A549 treated with GW870086 at 1 μM for 4 hours (cell line): Measurements from ENCODE around the gene ZNF48. TPM values are rescaled to one million over a fixed set of nuclear protein-coding genes. Genes with fewer than 3 reads are reported as not detected.

Experiments
- total RNA-seq: library from RNA; stranded (reverse); fragments of 200-300 nt; extraction: Qiagen RNA extraction; gene quantifications from 5 replicates; pipeline ENCODE4 v1.2.3, GENCODE V29; 2022; ENCODE audit warnings: low read depth

The ZNF48 gene
- total RNA-seq: 11.2 to 15.5 TPM (median 12.8 TPM) in 5 replicates

DNA sequence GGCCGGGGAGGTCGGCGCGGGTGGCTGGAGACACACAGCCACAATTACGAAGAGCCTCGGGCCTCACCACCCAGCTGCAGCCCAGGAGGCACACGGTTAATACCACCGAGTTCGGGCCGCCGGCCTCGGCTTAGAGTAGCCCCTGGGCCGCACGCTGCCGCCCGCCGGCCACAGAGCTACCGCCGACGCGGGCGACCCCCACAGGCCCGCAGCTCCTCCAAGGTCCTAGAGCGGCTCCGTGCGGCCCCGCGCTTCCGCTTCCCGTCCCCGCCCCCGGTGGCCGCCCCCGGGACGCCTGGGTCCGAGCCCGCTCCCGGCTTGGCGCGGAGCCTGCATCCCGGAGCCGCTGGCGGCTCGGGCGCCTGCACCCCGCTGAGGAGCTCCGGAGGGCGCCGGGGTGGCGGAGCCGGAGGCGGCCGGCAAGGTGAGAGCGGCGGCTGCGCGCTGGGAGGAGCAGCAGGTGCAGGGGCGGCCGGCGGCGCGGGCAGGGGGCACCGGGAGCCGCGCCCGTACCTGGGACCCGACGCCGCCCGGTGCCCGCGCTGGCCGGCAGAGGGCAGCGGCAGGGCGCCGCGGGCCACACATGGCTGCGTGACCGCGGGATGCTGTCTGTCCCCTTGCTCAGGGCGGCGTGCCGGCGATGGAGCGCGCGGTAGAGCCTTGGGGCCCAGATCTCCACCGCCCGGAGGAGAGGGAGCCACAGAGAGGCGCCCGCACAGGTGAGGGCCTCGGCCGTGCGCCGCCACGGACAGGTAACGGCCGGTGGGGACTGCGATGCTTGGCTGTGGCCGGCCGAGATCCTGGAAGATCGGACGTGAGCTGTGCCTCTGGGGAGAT, at the start of gene ZNF48:
Gene ZNF48, plus strand, starts transcription at position 266 of the 837 bp plus-strand sequence. Its CDS starts 375 bp downstream, at position 641.

DNA sequence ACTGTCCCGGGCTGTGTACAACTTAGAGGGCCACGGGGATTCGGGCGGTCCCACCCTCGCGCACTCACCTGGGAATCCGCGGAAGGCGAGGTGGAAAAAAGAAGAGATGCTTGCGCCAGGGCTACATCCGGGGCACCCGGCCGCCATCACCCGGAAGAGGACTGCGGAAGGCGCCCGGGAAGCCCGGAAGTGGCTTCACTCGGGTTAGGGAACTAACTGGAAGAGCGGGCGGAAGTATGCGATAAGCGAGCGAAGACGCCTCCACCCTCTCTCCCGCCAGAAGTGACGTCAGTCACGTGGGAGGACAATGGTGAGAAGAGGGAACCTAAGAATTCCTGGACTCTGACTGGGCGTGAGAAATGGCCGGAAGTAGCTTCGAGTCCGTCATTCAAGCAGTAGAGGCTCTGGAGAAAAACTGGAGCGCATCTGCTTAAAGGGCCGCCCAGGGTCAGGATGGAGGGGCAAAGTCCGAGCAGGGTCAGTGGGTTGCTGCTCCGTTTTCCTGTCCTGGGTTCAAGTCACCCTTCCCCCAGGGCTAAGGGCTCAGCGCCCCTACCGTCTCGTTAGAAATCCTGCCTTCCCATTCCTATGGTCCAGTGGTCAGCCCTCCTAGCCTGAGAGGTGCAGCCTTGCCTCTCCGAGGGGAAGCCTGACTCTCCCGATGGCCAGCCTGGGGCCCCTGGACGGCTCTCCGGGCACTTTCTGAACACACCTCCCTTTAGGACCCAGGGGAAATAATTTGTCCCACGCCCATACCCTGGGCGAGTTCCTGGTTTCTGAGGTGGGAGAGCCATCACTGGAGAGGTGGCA, 39.9 kb upstream of the ZNF48 start, which contains the start of gene CD2BP2:
Gene CD2BP2, minus strand, starts transcription at position 165 of the 810 bp plus-strand sequence. CDS start 627 bp downstream, outside the sequence.

DNA sequence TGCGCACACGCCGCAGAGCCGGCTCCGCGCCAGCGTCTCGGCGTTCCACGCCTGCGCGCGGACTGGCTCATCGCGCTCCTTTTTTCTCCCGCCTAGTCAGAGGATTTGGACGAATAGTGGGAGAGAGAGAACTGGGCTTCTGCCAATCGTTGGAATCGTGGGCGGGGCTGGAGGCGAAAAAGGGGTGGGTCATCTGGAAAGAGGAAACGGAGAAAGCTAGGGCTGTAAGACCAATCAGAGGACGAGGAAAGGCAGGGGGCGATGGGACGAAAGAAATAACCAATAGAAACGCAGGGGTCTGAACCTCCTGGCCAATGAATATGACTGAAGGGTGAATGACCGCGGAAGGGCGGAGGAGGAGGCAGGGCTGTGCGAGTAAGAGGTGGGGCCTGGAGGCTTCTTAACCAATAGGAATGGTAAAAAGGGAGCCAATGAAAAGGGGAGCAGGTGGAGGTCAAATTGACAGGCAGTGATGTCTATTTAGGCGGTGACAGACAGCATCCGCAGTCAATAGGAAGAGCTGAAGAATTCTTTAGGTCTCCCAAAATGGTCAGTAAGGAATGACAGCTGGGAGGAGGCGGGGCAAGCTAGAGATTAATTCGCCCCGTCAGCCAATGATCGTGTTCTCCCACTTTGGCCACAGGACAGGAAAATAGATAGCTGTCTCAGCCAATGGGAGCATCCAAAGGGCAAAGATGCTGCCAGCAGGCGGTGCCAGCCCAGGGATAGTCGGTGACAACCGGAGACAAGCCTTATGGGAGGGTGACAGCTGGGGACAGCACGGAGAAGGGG, 24.6 kb upstream of the ZNF48 start, which contains the start of gene TBC1D10B:
Gene TBC1D10B, minus strand, starts transcription at position 39 of the 792 bp plus-strand sequence. CDS start 311 bp downstream, outside the sequence.

DNA sequence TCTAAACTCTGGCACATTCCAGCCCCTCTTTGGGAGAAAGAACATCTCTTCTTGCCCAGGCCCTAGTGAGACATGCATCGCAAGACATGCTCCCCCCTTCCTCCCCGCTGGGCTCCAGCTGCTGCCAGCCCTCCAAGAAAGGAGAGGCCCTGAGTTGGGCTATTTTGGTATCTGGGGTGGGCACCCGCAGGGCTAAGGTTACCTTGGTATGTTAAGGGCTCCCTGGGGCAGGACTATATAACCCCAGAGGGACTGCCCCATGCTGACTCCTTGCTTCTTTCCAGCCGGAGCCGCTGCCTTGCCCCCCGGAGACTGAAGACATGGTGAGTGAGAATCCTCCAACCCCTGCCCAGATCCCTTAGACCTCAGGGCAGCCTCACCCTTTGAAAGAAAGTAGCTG, 20.7 kb upstream of the ZNF48 start, which contains the start of gene MYL11:
Gene MYL11, plus strand, starts transcription at position 265 of the 400 bp plus-strand sequence. Its CDS starts 56 bp downstream, at position 321.

DNA sequence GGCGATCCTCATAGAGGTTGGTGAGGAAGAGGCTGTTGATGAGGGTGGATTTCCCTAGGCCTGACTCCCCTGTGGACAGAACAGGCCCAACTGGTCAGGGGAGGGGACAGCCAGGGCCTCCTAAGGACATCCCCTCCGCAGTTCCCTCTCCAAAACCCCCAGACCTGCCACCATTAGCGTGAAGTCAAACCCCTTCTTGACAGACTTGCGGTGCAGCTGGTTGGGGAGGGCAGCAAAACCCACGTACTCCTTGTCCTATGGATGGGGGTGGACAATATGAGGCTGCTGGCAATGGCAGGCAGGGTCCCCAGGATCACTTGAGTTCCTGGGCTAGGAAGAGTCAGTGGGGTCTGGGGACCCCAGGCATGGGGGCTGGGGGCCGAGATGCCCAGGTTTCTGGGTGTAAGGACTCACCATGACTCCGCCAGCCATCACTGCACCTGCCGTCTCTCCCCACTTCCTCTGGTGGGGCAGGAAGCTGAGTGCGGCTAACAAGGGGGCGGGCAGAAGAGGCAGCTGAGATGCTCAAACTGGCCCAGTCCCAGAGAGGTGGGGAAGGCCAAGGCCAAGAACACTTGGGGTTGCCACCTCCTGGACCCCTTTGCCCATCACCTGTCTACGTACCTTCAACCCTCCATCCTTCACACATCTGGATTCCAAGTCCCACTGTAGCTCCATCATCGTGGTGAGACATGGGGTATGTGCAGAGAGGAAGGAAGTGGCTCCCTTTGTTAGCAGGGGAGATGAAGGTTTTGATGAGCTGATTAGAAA, 12.9 kb upstream of the ZNF48 start, which contains the start of gene SEPTIN1:
Gene SEPTIN1, minus strand, starts transcription at position 451 of the 771 bp plus-strand sequence. Its CDS starts 19 bp downstream, at position 432.

DNA sequence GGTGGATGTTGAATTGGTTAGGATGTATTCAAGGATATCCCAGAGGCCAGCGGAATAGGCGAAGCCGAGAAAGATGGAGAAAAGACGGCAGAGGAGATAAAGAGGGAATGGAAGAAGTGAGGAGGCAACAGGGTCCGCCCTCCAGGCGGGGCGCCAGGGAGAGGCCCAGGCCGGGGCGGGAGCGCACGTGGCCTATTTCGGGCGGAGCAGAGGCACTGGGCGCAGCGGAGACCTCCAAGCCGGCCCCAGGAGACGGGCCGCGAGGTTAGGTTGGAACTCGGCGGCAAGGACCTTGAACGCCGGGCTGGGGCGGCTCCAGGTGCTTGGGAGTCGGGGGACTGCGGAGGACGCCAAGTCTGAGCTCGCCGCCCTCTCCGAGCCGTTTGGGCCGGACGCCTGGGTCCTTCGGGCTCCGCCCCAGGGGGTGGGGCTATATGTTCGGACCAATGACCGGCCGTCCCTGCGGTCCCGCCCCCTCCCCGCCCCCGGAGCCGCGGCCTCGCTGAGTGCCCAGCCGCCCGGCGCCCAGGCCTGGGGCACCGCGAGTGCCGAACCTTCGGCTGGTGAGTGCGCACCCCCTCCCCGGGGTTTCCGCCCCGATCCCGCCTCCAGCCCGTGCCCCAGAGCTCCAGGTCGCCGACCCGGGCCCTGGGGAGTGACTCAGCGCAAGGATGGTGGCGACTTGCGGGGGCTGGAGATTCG, 12.0 kb downstream of the ZNF48 start, which contains the start of gene ZNF771:
Gene ZNF771, plus strand, starts transcription at position 505 of the 702 bp plus-strand sequence. CDS start 448 bp downstream, outside the sequence.

DNA sequence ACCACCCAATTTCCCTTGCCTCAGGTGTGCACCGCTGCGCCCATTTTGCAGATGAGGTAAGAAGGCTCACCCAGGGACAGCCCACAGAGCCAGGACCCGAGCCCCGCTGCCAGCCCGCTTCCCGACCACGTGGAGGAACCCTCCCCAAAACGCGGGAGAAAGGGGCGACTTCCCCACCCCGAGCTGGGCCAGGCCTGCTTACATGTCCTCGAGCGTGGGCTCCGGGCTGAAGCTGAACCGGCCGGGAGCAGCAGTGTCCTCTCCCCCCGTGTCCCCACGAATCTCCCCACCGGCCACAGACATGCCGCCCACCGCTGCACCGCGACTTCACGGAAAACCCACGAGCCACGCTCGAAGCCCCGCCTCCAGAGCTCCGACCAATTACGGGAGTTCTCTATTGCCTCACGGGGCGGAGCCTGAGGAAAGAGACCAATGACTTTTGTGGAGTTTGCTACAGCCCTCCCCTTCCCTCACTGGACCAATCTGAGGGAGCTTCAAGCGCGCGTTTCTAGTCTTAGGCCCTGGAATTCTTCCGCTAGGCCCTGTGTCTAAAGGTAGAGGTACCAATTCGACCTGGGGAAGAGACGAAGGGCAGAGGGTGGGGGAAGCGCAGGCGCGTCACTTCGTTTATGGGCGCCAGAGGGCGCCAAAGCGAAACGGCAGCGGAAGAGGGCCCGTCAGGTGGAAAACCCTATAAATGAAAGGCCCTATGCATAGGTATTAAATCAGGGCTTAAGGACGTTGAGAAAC, 34.6 kb downstream of the ZNF48 start, which contains the start of gene DCTPP1:
Gene DCTPP1, minus strand, starts transcription at position 353 of the 750 bp plus-strand sequence. Its CDS starts 50 bp downstream, at position 303.

DNA sequence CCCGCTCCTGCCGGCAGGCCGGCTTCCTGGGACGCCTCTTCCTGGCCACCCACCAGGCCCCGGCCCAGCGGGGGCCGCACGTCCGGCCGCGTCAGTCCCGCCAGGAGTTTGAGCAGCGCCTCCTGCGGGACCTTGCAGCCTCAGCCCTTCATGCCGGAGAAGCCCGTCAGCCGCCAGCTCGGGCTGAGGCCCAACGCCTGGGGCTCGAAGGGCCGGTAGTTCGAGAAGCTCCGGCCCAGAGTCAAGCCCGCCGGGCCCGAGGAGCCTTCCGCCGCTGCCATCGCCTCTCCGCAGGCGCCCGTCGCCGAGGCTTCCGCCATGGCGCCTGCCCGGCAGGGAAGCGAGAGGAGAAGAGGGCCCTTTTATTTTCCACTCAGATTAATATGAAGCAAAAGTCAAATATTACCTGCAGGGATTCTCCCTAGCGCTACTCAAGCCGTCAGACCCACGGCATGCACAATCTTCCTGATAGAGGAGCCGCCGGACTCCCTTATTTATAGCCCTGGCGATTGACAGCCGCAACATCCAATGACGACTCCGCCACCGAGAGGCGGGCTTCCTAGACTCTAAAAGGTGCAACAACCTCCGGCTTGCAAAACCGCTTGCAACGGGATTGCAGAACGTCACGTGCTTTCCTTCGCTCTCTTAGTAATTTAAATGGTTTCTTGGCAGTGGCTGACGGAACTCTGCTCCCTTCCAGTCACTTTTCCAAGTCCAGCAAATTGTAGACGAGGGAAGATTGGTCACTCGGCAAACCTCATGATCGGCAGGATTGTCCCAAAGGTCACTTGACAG, 50.4 kb downstream of the ZNF48 start, which contains the start of gene SEPHS2:
Gene SEPHS2, minus strand, starts transcription at position 467 of the 795 bp plus-strand sequence. Its CDS starts 147 bp downstream, at position 320.

Other genes with a start within 250 kb of the ZNF48 start
- 2.2 to 4.3 TPM (median 3.7 TPM) in 5 replicates for gene CORO1A, start 211.8 kb upstream of the ZNF48 start, total RNA-seq
- gene BOLA2B, start 201.8 kb upstream of the ZNF48 start, total RNA-seq: 156 to 240 TPM (median 209 TPM) in 5 replicates
- gene SLX1A, start 201.5 kb upstream of the ZNF48 start, total RNA-seq: 7.0 to 14.1 TPM (median 8.1 TPM) in 5 replicates
- 5.6 to 8.7 TPM (median 7.3 TPM) in 5 replicates for gene SULT1A3, start 196.2 kb upstream of the ZNF48 start, total RNA-seq
- 0.86 to 3.0 TPM (median 2.1 TPM) in 5 replicates for gene NPIPB13, start 146.9 kb upstream of the ZNF48 start, total RNA-seq
- gene CD2BP2, start 40.1 kb upstream of the ZNF48 start, total RNA-seq: 59.5 to 68.2 TPM (median 64.0 TPM) in 5 replicates
- 23.3 to 30.4 TPM (median 27.7 TPM) in 5 replicates for gene TBC1D10B, start 24.9 kb upstream of the ZNF48 start, total RNA-seq
- gene MYL11, start 20.6 kb upstream of the ZNF48 start, total RNA-seq: 0.51 TPM in 1 of 5 replicates, not detected in the others
- gene SEPTIN1, start 12.9 kb upstream of the ZNF48 start, total RNA-seq: 1.1 to 2.0 TPM (median 1.6 TPM) in 5 replicates
- gene ZNF771, start 12.2 kb downstream of the ZNF48 start, total RNA-seq: 3.5 to 6.1 TPM (median 5.2 TPM) in 5 replicates
- gene DCTPP1, start 34.6 kb downstream of the ZNF48 start, total RNA-seq: 101 to 138 TPM (median 133 TPM) in 5 replicates
- 47.6 to 51.6 TPM (median 49.4 TPM) in 5 replicates for gene SEPHS2, start 50.5 kb downstream of the ZNF48 start, total RNA-seq
- gene ITGAL, start 77.3 kb downstream of the ZNF48 start, total RNA-seq: 0.02 TPM in 1 of 5 replicates, not detected in the others
- gene ZNF768, start 131.1 kb downstream of the ZNF48 start, total RNA-seq: 37.2 to 46.2 TPM (median 45.5 TPM) in 5 replicates
- 3.3 to 4.9 TPM (median 4.5 TPM) in 5 replicates for gene ZNF747, start 139.4 kb downstream of the ZNF48 start, total RNA-seq
- 4.2 to 6.6 TPM (median 6.2 TPM) in 5 replicates for gene ZNF764, start 163.0 kb downstream of the ZNF48 start, total RNA-seq
- gene ZNF688, start 176.3 kb downstream of the ZNF48 start, total RNA-seq: 5.5 to 8.0 TPM (median 6.7 TPM) in 5 replicates
- not detected in 5 replicates for gene ZNF785, start 190.3 kb downstream of the ZNF48 start, total RNA-seq
- gene ZNF689, start 215.0 kb downstream of the ZNF48 start, total RNA-seq: 7.3 to 9.9 TPM (median 8.5 TPM) in 5 replicates